ENCODE data around the gene CSRNP3. TPM values are rescaled to one million over a fixed set of nuclear protein-coding genes. Genes with fewer than 3 reads are reported as not detected.

The CSRNP3 gene
- total and polyA plus RNA-seq, 10 of the 15 experiments (the other 5 are each of a cell fraction or from before 2014, with no cell fraction given): 0.03 to 5.2 (median 0.11) TPM; not detected in 1

DNA sequence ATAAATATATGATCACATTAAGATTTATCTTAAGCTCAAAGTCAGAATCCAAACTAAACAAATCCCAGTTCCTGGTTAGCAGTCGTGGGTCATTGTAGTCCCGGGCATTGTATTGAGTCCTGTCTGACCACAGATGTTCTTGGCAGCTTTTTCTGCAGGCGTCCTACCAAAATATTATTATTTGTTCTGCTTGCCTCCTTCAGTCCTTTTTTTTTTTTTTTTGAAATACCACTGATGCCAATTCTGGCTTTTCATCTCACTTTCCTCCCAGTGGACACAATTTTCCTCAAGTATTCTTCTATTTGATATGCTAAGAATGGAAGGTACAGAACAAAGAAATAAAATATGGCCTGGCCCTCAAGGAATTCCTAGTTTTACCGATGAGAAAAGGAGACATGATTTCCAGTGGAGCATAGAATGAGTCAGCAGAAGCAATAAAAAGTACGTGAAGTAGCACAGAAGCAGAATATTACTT is 151.6 kb downstream of the CSRNP3 start (continued):
- TF ChIP-seq, protein P1, sequence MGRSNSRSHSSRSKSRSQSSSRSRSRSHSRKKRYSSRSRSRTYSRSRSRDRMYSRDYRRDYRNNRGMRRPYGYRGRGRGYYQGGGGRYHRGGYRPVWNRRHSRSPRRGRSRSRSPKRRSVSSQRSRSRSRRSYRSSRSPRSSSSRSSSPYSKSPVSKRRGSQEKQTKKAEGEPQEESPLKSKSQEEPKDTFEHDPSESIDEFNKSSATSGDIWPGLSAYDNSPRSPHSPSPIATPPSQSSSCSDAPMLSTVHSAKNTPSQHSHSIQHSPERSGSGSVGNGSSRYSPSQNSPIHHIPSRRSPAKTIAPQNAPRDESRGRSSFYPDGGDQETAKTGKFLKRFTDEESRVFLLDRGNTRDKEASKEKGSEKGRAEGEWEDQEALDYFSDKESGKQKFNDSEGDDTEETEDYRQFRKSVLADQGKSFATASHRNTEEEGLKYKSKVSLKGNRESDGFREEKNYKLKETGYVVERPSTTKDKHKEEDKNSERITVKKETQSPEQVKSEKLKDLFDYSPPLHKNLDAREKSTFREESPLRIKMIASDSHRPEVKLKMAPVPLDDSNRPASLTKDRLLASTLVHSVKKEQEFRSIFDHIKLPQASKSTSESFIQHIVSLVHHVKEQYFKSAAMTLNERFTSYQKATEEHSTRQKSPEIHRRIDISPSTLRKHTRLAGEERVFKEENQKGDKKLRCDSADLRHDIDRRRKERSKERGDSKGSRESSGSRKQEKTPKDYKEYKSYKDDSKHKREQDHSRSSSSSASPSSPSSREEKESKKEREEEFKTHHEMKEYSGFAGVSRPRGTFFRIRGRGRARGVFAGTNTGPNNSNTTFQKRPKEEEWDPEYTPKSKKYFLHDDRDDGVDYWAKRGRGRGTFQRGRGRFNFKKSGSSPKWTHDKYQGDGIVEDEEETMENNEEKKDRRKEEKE (IDR thresholded peaks at IDR 0.05): no peak
- no peak for TF ChIP-seq ASH2L (IDR thresholded peaks at IDR 0.05; ENCODE audit: borderline replicate concordance, low read depth)
- TF ChIP-seq ZNF207 (IDR thresholded peaks at IDR 0.05; ENCODE audit: borderline replicate concordance): no peak
- no peak for TF ChIP-seq ZNF622 (IDR thresholded peaks at IDR 0.05)
- no peak for TF ChIP-seq STAT1 (conservative IDR thresholded peaks at IDR 0.05)
- TF ChIP-seq RAD21 (IDR thresholded peaks at IDR 0.05; ENCODE audit: insufficient read depth, low read depth, low read length): no peak
- no peak for TF ChIP-seq YY1 (IDR thresholded peaks at IDR 0.05; ENCODE audit: low read depth, low read length)
- no peak for TF ChIP-seq JUNB (IDR thresholded peaks at IDR 0.05)

DNA sequence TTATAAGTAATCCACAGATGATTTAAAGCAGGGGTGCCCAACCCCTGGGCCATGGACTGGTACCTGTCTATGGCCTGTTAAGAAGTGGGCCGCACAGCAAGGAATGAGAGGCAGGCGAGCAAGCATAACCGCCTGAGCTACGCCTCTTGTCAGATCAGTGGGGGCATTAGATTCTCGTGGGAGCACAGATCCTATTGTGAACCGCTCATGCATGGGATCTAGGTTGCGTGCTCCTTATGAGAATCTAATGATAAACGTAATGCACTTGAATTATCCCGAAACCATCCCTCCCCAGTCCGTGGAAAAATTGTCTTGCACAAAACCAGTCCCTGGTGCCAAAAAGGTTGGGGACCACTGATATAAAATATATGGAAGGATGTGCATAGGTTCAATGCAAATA is 153.7 kb downstream of the CSRNP3 start:
- in situ Hi-C loops (cut with MboI) (no loop called here), intact Hi-C loops (cut with micrococcal nuclease; ENCODE audit: unreplicated experiment) (no loop called here)
- H3K27me3 ChIP-seq (replicated peaks in 1 of 2; ENCODE audit: control insufficient read depth in 2 of 2, insufficient read depth in 2 of 2, low read length in 1 of 2): no peaks in the 10 kb centered on the region
- H2AFZ ChIP-seq (ENCODE audit: control insufficient read depth, low read depth, low read length): no peak overlapping the region
- ChIA-PET POLR2A (interaction anchor here (1.2 kb wide), 1 partner anchor 18 kb away, joined by 3 read pairs; no protein-coding TSS in a partner anchor), RAD21 (ENCODE audit: unreplicated experiment) (interaction anchor here (1.0 to 1.7 kb wide), 4 partner anchors 11 to 75 kb away, joined by 3 to 4 read pairs (median 3); no protein-coding TSS in a partner anchor), CTCF (interaction anchor here (1.0 to 2.2 kb wide), 4 partner anchors 17 to 102 kb away, joined by 3 to 9 read pairs (median 4); no protein-coding TSS in a partner anchor), SMC1A (ENCODE audit: uncharacterized antibody, unreplicated experiment) (interaction anchor here (1.0 to 9.0 kb wide), 8 partner anchors 12 to 51 kb away, joined by 3 to 61 read pairs (median 9); no protein-coding TSS in a partner anchor)
- TF ChIP-seq GABPA (IDR thresholded peaks at IDR 0.05; ENCODE audit: low read depth) (no peak), BCL11A (IDR thresholded peaks at IDR 0.05; ENCODE audit: low read depth, low read length) (no peak), POLR2A (IDR thresholded peaks at IDR 0.05; ENCODE audit: low read depth, low read length) (no peak), SREBF1 (IDR thresholded peaks at IDR 0.05; ENCODE audit: low read length) (no peak), ZSCAN29 (IDR thresholded peaks at IDR 0.05) (no peak), ZNF207 (IDR thresholded peaks at IDR 0.05; ENCODE audit: borderline replicate concordance) (no peak), SUPT20H (IDR thresholded peaks at IDR 0.05; ENCODE audit: borderline replicate concordance, control insufficient read depth, low read depth, low read length) (no peak), SIX5 (IDR thresholded peaks at IDR 0.05; ENCODE audit: low read depth, low read length, severe bottlenecking) (no peak), HCFC1 (IDR thresholded peaks at IDR 0.05; ENCODE audit: low read length) (no peak)
- TF ChIP-seq, protein P2, sequence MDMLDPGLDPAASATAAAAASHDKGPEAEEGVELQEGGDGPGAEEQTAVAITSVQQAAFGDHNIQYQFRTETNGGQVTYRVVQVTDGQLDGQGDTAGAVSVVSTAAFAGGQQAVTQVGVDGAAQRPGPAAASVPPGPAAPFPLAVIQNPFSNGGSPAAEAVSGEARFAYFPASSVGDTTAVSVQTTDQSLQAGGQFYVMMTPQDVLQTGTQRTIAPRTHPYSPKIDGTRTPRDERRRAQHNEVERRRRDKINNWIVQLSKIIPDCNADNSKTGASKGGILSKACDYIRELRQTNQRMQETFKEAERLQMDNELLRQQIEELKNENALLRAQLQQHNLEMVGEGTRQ (IDR thresholded peaks at IDR 0.05; ENCODE audit: borderline replicate concordance, low read depth, low read length): no peak
- TF ChIP-seq, protein P3, sequence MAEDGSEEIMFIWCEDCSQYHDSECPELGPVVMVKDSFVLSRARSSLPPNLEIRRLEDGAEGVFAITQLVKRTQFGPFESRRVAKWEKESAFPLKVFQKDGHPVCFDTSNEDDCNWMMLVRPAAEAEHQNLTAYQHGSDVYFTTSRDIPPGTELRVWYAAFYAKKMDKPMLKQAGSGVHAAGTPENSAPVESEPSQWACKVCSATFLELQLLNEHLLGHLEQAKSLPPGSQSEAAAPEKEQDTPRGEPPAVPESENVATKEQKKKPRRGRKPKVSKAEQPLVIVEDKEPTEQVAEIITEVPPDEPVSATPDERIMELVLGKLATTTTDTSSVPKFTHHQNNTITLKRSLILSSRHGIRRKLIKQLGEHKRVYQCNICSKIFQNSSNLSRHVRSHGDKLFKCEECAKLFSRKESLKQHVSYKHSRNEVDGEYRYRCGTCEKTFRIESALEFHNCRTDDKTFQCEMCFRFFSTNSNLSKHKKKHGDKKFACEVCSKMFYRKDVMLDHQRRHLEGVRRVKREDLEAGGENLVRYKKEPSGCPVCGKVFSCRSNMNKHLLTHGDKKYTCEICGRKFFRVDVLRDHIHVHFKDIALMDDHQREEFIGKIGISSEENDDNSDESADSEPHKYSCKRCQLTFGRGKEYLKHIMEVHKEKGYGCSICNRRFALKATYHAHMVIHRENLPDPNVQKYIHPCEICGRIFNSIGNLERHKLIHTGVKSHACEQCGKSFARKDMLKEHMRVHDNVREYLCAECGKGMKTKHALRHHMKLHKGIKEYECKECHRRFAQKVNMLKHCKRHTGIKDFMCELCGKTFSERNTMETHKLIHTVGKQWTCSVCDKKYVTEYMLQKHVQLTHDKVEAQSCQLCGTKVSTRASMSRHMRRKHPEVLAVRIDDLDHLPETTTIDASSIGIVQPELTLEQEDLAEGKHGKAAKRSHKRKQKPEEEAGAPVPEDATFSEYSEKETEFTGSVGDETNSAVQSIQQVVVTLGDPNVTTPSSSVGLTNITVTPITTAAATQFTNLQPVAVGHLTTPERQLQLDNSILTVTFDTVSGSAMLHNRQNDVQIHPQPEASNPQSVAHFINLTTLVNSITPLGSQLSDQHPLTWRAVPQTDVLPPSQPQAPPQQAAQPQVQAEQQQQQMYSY (CRISPR knock-in tag; IDR thresholded peaks at IDR 0.05): no peak
- H3K36me3 ChIP-seq (ENCODE audit: control insufficient read depth in 2 of 2, insufficient read depth in 2 of 2, low read length in 1 of 2): no peaks in the 10 kb centered on the region
- WGBS (ENCODE audit: insufficient coverage, insufficient replicate concordance, low lambda C conversion rate, missing lambda C conversion rate): 60% methylated on average over 10 of the region's 10 CpGs
- no peaks in the 10 kb centered on the region for H3K4me1 ChIP-seq (ENCODE audit: control insufficient read depth, insufficient read depth, low read length)
- BruUV-seq (replicated peaks): no TSS peak
- ATAC-seq: no peak
- H3K4me3 ChIP-seq: no peak overlapping the region
- no peak overlapping the region for H3K27ac ChIP-seq (ENCODE audit: control insufficient read depth, insufficient read depth)
- no peaks in the 10 kb centered on the region for H3K9me3 ChIP-seq (replicated peaks; ENCODE audit: control insufficient read depth, insufficient read depth, low read length)
- no peaks in the 10 kb centered on the region for H3K79me2 ChIP-seq (ENCODE audit: control insufficient read depth, insufficient read depth, low read length)
- no peak for FAIRE-seq
- H3K9ac ChIP-seq (ENCODE audit: control insufficient read depth, insufficient read depth, low read length): no peak overlapping the region
- DNase-seq (ENCODE audit: low read depth, low spot score): no peak
- no peaks in the 10 kb centered on the region for H4K20me1 ChIP-seq (ENCODE audit: control insufficient read depth, insufficient read depth)
- H3K4me2 ChIP-seq (ENCODE audit: control insufficient read depth, insufficient read depth): no peak overlapping the region

All from GM12878 (cell line).